GM18868 (cell line): ENCODE results near the gene IRAK1BP1.
"Not testable (repeated sequence)": the region's sequence is repeated elsewhere in the genome, so short reads cannot be mapped to it uniquely, and the experiment has no call there.

ENCODE experiments used
- ATAC-seq: cut with Tn5 transposase; IDR thresholded peaks from one replicate; pipeline ENCODE4 v1.9.1; 2021; ENCODE audit warnings: mild to moderate bottlenecking, moderate library complexity; ENCODE audit not compliant: unreplicated experiment

The IRAK1BP1 gene, protein sequence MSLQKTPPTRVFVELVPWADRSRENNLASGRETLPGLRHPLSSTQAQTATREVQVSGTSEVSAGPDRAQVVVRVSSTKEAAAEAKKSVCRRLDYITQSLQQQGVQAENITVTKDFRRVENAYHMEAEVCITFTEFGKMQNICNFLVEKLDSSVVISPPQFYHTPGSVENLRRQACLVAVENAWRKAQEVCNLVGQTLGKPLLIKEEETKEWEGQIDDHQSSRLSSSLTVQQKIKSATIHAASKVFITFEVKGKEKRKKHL

DNA sequence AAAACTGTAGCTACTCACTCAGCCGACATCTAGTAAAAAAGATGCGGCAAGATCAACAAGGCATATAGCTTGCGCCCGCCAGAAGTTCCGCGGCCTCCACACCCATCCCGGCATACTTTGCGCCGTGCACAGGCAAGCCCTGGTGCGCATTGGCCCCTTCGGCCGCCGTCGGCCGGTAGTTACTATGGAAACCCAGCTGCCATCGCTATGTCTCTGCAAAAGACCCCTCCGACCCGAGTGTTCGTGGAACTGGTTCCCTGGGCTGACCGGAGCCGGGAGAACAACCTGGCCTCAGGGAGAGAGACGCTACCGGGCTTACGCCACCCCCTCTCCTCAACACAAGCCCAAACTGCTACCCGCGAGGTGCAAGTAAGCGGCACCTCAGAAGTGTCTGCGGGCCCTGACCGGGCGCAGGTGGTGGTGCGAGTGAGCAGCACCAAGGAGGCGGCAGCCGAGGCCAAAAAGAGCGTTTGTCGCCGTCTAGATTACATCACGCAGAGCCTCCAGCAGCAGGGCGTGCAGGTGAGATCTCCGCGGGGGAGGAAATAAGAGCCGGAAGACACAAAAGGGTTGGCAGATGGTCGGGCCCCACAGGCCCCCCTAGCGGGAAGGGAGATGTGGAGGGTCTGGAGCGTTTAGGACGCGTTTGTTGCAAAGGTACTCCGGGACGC lies at the start of gene IRAK1BP1:
TSS of gene IRAK1BP1 (plus strand) at position 182 of the 671 bp plus-strand sequence. CDS start at position 208, 26 bp downstream.
- ATAC-seq = peak; percentile 96

DNA sequence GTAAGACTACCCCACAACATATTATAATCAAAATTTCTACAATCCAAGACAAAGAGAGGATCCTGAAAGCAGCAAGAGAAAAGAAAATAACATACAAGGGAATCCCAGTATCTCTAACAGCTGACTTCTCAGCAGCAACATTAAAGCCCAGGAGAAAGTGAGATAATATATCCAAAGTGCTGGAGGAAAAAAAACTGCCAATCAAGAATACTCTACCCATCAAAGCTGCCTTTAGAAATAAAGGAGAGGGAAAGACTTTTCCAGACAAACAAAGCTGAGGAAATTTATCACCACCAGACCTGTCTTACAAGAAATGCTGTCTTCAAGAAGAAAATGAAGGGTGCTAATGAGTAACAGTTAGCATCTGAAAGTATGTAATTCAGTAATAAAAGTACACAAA lies 43.3 kb upstream of the IRAK1BP1 start:
- no peak for ATAC-seq

DNA sequence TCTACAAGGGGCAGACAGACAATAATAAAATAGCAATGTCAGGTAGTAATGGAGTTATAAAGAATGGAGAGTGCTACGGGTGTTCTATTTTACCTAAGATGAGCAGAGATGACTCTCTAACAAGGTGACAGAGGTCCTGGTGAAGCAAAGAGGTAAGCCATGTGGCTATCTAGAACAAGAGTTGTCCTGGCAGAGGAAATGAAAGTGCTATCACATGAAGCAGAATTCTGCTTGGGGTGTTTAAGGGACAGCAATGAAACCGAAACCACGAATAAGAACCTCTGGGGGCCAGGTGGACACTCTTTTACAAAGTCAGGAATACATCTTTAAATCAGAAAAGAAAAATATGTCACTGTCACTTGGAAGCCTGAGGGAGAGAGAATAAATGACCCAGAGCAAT lies 37.9 kb upstream of the IRAK1BP1 start:
- ATAC-seq = peak; percentile 40

DNA sequence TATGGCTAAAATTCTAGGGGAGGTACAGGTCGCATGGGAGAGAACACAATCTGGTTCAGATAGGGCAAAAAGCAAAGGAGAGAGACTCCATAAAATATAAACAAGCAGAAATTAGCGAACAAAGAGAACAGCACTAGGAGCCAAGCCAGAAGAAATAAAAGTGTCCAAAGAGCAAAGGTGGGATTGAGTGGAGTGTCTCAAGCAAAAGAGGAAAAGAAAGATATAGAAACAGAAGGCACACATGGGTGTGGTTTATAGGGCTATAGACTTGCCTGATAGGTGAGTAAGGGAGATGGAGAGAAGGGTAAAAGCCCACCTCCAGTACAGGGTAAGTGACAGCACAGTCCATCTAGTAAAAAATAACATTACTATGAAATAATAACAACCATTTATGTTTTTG lies 36.5 kb upstream of the IRAK1BP1 start:
- ATAC-seq = no peak

DNA sequence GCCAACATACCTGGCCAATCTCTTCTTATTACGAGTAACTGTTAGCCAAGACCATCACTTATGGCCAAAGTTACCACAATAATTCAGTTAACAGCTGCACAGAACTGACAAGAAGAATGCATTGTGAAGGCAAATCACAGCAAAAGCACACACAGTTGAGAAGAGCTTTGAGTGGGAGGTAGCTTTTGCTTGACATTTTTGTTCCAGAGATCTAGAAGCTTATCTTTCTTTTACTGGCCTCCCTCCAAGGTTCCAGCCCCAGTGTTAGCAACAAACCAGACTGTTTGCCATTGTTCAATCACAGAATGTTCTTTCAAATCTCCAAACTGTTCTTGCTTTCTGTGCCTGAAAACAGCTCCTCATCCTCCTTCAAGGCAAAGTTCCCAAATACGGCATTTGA lies 35.9 kb upstream of the IRAK1BP1 start:
- no peak for ATAC-seq

DNA sequence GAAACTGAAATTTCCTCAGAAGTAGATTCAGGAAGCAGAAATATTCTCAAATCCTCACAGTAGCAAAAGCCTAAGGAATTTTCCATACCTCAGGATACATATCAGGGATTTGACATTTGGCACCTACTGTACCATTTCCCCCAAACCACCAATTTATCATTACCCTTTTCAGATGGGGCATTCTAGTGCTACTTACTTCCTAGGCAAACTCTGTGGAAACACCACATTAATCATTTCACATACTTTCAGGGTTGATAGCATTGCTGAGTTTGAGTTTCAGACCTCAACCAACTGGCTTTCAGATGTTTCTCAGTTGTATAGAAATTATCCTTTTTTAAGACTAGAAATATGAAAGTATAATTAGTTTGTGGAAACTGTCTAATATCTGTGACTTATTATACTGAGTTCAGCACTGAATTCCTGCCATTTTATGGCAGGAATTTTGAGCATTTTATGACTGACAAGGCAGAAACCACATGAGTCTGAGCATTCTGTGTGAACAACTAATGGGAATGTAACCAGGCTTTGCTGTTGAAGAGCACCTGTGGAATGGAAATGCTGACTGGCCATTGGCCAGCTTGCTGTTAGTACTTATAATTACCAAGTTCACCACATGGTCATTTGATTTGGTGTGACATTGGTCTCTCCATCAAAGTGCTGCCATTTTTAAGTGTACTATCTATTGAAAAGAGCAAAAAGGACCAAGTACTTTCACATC lies 35.1 kb upstream of the IRAK1BP1 start:
- no peak for ATAC-seq

DNA sequence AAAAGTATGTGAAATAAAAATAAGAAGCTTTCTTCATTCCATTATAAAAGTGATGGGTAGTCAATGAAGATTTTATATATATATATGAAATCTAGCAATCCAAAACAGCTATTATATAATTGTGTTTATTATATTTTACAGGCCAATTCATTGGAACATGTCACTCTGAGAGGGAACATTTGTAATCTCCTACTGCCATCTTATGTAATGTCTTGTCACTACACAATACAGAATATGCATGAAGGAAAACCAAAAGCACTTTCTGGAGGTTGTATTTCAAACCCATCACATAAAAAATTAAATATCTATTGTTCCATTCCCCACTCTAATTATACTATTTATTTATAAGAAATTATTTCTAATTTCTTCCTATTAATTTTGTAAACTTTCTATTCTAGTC lies 31.5 kb upstream of the IRAK1BP1 start:
- no peak for ATAC-seq

DNA sequence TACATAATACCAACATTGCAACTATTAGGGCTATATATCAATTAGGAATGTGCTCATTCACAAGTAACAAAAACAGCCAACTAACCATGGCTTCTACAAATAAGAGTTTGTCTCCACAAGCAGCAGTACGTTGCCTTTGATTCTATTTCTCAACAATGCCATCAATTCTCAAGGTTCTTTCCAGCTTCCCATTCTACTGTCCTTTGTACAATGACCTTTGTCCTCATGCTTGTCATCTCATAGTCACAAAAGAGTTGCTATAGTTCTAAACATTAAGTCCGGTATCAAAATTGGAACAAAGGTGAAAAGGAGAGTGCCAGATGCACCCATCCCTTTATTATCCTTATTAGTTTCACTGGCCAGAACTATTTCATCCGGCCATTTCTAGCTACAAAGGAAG lies 30.8 kb upstream of the IRAK1BP1 start:
- ATAC-seq = no peak

DNA sequence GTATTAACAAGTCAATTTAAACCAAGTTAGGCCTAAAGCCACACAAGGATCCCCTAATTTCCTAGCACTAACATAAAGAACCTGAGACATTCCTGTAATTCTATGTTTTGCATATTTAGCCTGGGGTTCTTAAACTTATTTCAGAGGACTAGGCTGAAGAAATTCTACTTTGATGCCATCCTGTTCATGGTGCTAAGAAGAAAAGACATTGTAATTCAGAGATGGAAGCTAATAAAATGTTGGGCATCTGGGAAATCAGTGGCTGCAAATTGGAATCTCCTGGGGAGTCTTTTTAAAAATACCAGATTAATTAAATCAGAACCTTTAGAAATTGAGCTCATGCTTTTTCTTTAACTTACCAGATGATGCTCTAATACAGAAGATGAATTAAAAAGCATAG lies 26.2 kb upstream of the IRAK1BP1 start:
- ATAC-seq = no peak

DNA sequence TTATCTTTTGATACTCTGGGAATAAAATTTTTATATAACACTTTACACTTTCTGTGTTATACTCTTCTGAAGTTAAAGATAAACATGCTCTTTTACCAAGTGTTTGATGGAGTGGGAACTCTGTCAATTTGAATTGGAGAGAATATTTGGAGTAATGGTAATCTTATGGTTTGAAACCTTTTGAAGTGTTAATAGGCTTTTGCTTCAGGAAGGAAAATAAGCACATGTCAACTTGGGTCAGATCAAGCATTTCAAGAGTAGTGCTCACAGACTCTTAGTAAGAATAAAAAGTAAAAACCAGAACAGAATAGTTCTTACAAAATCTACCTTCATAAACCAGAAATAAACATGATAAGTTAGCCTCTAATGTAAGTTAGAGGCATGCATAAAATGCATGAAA lies 24.4 kb upstream of the IRAK1BP1 start:
- no peak for ATAC-seq

DNA sequence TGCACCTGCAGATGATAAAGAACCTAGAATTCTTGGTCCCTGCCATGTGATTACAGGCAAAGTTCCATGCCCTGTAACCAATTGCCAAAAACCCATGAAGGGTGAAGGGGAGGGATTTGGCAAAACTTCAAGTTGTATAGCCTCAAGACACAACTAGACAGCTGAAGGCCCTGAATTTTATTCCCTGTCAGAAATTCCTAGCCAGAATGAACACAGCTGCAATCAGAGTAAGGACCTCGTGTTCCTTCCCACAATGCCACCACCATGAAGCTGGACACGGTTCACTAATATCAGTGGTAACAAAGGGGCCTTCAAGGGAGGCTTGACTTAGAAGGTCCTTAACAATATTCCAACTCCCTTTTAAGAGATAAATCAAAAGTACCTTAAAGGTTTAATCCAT lies 22.5 kb upstream of the IRAK1BP1 start:
- ATAC-seq = no peak

DNA sequence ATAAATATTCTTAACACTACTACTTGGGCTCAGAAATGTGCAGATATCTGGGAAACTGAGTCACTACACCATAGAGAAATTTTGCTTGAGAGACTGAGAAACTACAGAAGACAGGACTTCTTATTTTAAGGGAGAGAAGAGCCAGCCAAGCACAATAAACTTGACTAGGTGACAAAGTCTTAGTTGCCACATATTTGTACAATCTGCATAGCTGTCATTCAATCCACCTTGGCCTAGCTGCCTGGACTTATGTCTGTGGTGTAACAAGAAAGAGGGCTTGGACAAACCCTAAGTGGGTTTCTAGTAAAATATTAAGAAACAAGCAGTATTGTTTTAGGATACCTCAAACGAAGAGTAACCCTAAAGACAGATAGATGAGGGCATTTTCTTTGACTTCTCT lies 21.8 kb upstream of the IRAK1BP1 start:
- ATAC-seq = no peak

DNA sequence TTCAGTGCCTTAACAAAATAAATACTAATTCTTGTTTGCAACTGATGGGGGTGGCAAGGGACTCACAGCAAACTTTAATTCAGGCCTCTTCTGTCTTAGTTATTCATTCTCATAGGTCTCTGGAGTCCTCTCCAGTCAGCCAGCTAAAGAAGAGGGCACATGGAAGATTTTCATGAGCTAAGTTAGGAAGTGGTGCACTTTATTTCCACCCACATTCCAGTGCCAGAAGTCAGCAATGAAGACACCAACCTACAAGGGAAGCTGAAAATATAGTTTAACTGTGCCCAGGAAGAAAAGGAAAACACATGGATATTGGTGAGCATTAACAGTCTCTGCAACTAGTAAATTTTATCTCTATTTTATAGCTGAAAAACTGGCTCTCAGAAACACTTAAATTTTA lies 16.7 kb upstream of the IRAK1BP1 start:
- no peak for ATAC-seq

DNA sequence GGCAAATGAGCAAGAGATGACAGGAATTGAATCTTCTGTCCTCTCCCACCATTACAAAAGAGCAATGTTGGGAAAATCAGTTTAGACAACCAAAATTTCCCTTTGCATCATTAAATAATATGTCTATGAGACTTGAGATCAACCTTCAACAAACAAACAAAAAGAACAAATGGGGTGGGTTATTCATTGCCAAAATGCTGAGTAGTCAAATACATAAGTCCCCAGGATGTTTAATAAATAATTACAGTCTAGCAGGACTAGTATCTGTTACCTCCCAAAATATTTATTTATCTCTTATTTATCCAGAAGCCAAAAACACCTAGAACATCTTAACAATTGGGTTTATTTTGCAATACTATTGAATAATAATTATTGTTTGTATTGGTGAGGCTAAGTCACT lies 16.2 kb upstream of the IRAK1BP1 start:
- no peak for ATAC-seq

DNA sequence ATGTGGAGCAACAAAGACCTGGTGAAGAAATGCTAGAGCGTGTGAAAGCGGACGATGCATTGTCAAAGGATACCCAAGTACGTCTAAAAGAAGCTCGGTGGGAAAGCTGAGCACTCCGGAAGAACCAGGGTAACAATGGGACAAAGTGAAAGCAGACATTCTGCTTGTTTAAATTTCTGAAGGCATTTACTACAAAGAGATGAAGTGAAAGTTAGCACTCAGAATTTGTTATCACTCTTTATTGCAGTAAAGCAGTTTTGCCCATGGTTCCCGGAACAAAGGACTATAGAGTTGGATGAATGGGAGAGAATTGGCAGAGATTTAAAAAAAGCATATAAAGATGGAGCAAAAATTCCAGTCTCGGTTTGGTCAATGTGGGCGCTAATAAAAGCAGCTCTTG lies 12.8 kb upstream of the IRAK1BP1 start:
- no peak for ATAC-seq

DNA sequence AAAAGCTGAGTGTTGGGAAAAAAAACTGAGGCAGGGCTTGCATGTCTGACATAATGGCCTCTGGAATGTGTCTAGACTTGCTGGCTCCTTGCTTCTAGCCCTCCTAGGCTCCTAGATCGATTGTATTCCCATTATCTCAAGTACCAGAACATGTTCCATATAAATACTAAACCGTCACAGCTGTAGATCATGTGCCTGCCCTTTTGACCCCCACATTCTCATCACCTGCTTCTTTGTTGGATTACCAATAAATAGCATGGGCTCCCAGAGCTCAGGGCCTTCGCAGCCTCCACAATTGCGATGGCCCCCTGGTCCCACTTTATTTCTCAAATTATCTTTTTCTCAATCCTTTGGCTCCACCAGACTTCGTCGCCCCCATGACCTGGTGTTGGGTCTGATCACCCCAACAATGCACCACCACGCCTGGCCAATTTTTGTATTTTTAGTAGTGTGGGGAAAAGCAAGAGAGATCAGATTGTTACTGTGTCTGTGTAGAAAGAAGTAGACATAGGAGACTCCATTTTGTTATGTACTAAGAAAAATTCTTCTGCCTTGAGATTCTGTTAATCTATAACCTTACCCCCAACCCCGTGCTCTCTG lies 8.9 kb upstream of the IRAK1BP1 start:
- not testable (repeated sequence) for ATAC-seq

DNA sequence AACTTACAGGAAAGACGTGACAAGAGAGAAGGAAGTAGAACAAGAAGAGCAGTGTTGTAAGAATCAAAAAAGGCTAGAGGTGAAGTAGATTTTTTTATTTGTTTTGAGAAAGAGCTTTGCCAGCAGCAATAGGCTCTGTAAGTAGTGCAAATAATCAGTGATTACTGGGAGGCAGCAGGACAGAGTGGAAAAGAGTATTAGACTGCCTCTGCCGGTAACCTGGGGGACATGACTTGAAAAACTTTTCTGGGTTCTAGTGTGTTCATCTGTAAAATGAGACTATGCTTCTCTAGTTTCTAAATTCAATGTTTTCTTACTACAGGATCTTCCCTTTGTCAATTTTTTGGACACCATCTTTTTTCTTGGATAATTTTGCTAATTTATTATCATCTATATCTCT lies 5.8 kb upstream of the IRAK1BP1 start:
- ATAC-seq = no peak

DNA sequence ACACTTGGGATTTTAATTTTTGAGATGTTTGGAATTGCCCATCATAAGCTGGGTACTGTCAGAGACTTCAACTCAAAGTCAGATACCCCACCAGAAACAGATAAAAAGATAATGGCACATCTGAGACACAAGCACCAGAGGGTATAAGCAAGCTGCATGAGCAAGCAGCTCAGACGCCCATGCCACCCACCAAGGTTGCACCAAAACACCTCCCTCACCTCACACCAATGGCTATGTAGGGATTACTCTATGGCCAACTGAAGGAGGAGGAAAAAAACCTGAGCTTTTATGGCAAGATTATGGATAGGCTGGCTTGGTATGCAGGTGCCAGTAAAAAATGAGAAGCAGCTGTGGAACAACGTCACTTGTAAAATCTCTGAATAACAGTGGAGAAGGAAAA lies 3.8 kb upstream of the IRAK1BP1 start:
- no peak for ATAC-seq

DNA sequence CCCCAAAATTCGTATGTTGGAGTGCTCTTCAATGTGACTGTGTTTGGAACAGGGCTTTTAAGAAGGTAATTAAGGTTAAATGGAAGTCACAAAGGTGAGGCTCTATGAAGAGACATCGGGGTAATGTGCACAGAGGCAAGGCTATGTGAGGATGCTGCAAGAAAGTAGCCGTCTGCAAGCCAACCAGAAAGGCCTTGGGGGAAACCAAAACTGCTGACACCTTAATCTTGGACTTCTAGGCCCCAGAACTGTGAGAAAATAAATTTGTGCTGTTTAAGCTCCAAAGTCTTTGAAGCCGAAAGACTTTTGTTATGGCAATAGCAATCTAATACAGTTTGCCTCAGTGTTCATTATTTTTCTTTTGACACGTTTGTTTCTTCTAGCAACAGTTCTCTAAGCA lies 2.4 kb upstream of the IRAK1BP1 start:
- ATAC-seq = no peak

DNA sequence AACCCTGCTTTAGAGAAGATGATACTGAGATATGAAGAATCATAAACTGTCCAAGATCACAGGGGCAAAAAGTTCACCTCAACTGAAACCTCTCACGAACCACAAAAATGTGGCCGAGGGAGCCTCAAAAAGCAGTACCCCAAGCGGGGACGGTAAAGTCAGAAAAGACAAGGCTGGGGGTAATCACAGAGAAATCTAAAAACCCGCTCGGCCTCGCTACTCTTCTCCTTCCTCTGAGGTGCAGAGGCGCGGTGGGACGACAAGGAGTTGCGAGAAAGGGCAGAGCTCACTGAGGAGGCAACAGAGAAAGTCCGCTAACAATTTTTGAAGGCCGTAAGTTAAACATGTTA lies 356 bp upstream of the IRAK1BP1 start:
- peak; percentile 33 for ATAC-seq

DNA sequence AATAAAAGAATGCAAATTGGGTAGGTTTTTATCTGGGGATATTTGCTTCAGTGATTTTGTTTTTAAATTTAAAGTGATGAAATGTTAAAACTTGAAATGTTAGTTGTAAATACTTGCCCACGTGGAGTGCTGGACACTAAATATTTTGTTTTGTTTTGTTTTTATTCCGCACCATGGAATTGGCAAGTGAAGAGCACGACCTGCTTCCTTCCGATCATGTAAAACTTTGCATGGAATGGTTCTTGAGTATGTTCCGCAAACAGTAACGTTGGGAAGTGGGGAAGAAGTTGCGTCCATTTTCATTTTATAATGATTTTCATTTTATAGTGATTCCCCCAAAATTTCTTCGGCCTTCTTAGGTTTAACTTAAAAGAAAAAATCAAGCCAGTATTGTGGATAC lies 765 bp downstream of the IRAK1BP1 start:
- no peak for ATAC-seq

DNA sequence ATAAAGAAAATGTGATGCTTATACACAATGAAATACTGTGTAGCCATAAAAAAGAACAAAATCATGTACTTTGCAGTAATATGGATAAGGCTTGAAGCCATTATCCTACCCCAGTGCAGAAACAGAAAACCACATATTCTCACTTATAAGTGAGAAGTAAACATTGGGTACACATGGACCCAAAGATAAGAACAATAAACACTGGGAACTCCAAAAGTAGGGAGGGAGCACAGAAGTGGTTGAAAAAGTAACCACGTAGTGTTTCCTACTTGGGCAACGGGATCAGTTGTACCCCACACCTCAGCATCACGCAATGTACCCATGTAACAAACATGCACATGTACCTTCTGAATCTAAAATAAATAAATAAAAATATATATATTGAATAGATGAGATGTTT lies 8.2 kb downstream of the IRAK1BP1 start:
- ATAC-seq = no peak
